HepG2 (cell line): ENCODE results near the gene ASL. TPM values are rescaled to one million over a fixed set of nuclear protein-coding genes. Genes with fewer than 3 reads are reported as not detected.

ENCODE experiments used
- ATAD3A ChIP-seq: sonication (generic); formaldehyde crosslinking; IDR thresholded peaks from 2 replicates; pipeline ENCODE4 v1.4.0; 2020; ENCODE audit warnings: missing genetic modification reagents
- CENPX ChIP-seq: sonication (generic); formaldehyde crosslinking; IDR thresholded peaks from 2 replicates; pipeline ENCODE4 v1.9.0; 2021; ENCODE audit warnings: mild to moderate bottlenecking, missing genetic modification reagents, moderate library complexity
- FOXP1 ChIP-seq, 2 experiments: fragments of 450-650 bp in 1 of 2; IDR thresholded peaks; 2 replicates each; pipeline ENCODE4 v1.6.1; 2017 to 2018; ENCODE audit warnings: antibody characterized with exemption in 1 of 2
- HNRNPL ChIP-seq: fragments of 200-400 bp; formaldehyde crosslinking; IDR thresholded peaks from 2 replicates; pipeline ENCODE4 v1.6.1; 2017; ENCODE audit warnings: mild to moderate bottlenecking, low read depth, low read length
- RARG ChIP-seq: sonication (generic); formaldehyde crosslinking; IDR thresholded peaks from 2 replicates; pipeline ENCODE4 v1.4.0; 2020; ENCODE audit warnings: low read depth, mild to moderate bottlenecking, missing genetic modification reagents
- SP4 ChIP-seq: sonication (generic); formaldehyde crosslinking; IDR thresholded peaks from 2 replicates; pipeline ENCODE4 v1.8.1; 2023; ENCODE audit warnings: mild to moderate bottlenecking, missing genetic modification reagents
- TBP ChIP-seq: sonication (generic); formaldehyde crosslinking; IDR thresholded peaks from 2 replicates; pipeline ENCODE4 v1.5.0; 2020; ENCODE audit warnings: missing genetic modification reagents
- TEAD3 ChIP-seq: optimal IDR thresholded peaks from 2 replicates; pipeline ENCODE3; 2016; ENCODE audit warnings: borderline replicate concordance
- THYN1 ChIP-seq: sonication (generic); formaldehyde crosslinking; IDR thresholded peaks from 2 replicates; pipeline ENCODE4 v1.8.1; 2023; ENCODE audit warnings: low read depth, mild to moderate bottlenecking, moderate library complexity, missing genetic modification reagents, borderline replicate concordance
- ZNF33B ChIP-seq: sonication (generic); formaldehyde crosslinking; IDR thresholded peaks from 2 replicates; pipeline ENCODE4 v1.5.1; 2020; ENCODE audit warnings: mild to moderate bottlenecking, missing genetic modification reagents
- ZNF430 ChIP-seq: sonication (generic); formaldehyde crosslinking; IDR thresholded peaks from 2 replicates; pipeline ENCODE4 v1.9.0; 2021; ENCODE audit warnings: mild to moderate bottlenecking, missing genetic modification reagents
- ZNF790 ChIP-seq: sonication (generic); formaldehyde crosslinking; IDR thresholded peaks from 2 replicates; pipeline ENCODE4 v1.8.0; 2022; ENCODE audit warnings: missing genetic modification reagents, mild to moderate bottlenecking, borderline replicate concordance
- ZSCAN20 ChIP-seq: sonication (generic); formaldehyde crosslinking; IDR thresholded peaks from 2 replicates; pipeline ENCODE4 v1.4.0; 2020; ENCODE audit warnings: missing genetic modification reagents, mild to moderate bottlenecking, borderline replicate concordance
- ZSCAN31 ChIP-seq: sonication (generic); formaldehyde crosslinking; IDR thresholded peaks from 2 replicates; pipeline ENCODE4 v1.5.0; 2020; ENCODE audit warnings: low read depth, mild to moderate bottlenecking, missing genetic modification reagents
- polyA plus RNA-seq, 8 experiments: library from polyadenylated mRNA; depleted of rRNA in 3 of 8; stranded (reverse) in 7 of 8; unstranded in 1 of 8; fragments of >200 nt; fragmentation: Illumina TruSeq in 4 of 8; extraction: Trizol in 4 of 8; gene quantifications; 2 replicates each; pipeline versions ENCODE4 v1.2.1 to v1.2.3, GENCODE V29; 2011 to 2016; ENCODE audit warnings: low read depth in 4 of 8, missing spikeins in 1 of 8, mixed read lengths in 1 of 8; ENCODE audit not compliant: insufficient read depth in 1 of 8
- total RNA-seq, 5 experiments: library from RNA; depleted of rRNA; stranded (reverse); fragments of >200 nt; fragmentation: Illumina TruSeq; extraction: Trizol; gene quantifications; 2 replicates each; pipeline ENCODE4 v1.2.3, GENCODE V29; 2016; ENCODE audit warnings: low read depth in 1 of 5
- TF ChIP-seq, protein P1 (sequence below): sonication (generic); formaldehyde crosslinking; IDR thresholded peaks from 2 replicates; pipeline ENCODE4 v1.5.0; 2020; ENCODE audit warnings: missing genetic modification reagents
- TF ChIP-seq, protein P2 (sequence below): sonication (generic); formaldehyde crosslinking; IDR thresholded peaks from 2 replicates; pipeline ENCODE4 v1.4.0; 2020; ENCODE audit warnings: missing genetic modification reagents, borderline replicate concordance
- TF ChIP-seq, protein P3 (sequence below): sonication (generic); formaldehyde crosslinking; IDR thresholded peaks from 2 replicates; pipeline ENCODE4 v1.4.0; 2020; ENCODE audit warnings: missing genetic modification reagents
- TF ChIP-seq, protein P4 (sequence below): sonication (generic); formaldehyde crosslinking; IDR thresholded peaks from 2 replicates; pipeline ENCODE4 v1.9.0; 2021; ENCODE audit warnings: missing genetic modification reagents, mild to moderate bottlenecking, borderline replicate concordance
- TF ChIP-seq, protein P5 (sequence below): sonication (generic); formaldehyde crosslinking; IDR thresholded peaks from 2 replicates; pipeline ENCODE4 v1.5.1; 2020; ENCODE audit warnings: missing genetic modification reagents, mild to moderate bottlenecking, borderline replicate concordance

Gene ASL
- total and polyA plus RNA-seq, 2 of the 13 experiments (the other 11 are each of a cell fraction or from before 2014, with no cell fraction given), result 71.4 to 96.5 TPM

DNA sequence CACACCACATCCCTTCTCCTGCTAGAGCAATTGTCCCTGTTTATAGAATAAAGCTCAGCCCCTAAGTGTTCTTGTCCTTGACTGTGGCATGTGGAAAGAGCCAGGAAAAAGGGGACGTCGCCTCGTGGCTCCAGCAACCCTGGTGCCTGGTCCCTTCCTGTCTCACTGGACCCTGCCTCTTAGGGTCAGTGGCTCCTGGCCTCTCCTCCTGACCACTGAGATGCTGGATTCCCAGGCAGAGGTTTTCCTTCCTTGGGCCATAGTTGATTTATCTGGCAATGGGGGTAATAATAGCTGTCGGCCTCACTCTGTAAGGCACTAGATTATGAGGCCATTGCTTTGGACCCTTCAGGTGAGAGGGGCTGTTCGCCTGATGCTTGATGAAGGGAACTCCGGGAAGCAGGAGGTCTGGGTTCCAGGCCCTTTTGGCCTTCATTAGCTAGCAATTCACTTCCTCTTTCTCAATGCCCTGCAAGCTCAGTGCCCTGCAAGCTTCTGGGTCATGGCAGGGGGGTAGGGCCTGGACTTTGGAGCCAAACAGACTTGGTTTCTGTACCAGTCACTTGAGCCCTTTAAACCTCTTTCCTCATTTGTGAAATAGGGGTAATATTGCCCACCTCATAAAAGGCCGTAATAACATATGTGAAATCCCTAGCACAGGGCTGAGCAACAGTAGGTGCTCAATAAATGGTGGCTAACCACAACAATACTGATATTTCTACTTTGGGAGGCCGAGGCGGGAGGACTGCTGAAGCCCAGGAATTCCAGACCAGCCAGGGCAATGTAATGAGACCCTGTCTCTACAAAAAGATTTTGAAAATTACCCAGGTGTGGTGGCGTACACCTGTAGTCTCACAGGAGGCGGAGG, 1.1 kb downstream of the ASL start (continued):
- TF ChIP-seq, protein P1, sequence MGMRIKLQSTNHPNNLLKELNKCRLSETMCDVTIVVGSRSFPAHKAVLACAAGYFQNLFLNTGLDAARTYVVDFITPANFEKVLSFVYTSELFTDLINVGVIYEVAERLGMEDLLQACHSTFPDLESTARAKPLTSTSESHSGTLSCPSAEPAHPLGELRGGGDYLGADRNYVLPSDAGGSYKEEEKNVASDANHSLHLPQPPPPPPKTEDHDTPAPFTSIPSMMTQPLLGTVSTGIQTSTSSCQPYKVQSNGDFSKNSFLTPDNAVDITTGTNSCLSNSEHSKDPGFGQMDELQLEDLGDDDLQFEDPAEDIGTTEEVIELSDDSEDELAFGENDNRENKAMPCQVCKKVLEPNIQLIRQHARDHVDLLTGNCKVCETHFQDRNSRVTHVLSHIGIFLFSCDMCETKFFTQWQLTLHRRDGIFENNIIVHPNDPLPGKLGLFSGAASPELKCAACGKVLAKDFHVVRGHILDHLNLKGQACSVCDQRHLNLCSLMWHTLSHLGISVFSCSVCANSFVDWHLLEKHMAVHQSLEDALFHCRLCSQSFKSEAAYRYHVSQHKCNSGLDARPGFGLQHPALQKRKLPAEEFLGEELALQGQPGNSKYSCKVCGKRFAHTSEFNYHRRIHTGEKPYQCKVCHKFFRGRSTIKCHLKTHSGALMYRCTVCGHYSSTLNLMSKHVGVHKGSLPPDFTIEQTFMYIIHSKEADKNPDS (CRISPR knock-in tag), result no peak
- TF ChIP-seq HNRNPL, result no peak
- TF ChIP-seq, protein P2, sequence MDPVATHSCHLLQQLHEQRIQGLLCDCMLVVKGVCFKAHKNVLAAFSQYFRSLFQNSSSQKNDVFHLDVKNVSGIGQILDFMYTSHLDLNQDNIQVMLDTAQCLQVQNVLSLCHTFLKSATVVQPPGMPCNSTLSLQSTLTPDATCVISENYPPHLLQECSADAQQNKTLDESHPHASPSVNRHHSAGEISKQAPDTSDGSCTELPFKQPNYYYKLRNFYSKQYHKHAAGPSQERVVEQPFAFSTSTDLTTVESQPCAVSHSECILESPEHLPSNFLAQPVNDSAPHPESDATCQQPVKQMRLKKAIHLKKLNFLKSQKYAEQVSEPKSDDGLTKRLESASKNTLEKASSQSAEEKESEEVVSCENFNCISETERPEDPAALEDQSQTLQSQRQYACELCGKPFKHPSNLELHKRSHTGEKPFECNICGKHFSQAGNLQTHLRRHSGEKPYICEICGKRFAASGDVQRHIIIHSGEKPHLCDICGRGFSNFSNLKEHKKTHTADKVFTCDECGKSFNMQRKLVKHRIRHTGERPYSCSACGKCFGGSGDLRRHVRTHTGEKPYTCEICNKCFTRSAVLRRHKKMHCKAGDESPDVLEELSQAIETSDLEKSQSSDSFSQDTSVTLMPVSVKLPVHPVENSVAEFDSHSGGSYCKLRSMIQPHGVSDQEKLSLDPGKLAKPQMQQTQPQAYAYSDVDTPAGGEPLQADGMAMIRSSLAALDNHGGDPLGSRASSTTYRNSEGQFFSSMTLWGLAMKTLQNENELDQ (CRISPR knock-in tag), result no peak
- TF ChIP-seq ZSCAN20 (CRISPR knock-in tag), result no peak
- TF ChIP-seq, protein P3, sequence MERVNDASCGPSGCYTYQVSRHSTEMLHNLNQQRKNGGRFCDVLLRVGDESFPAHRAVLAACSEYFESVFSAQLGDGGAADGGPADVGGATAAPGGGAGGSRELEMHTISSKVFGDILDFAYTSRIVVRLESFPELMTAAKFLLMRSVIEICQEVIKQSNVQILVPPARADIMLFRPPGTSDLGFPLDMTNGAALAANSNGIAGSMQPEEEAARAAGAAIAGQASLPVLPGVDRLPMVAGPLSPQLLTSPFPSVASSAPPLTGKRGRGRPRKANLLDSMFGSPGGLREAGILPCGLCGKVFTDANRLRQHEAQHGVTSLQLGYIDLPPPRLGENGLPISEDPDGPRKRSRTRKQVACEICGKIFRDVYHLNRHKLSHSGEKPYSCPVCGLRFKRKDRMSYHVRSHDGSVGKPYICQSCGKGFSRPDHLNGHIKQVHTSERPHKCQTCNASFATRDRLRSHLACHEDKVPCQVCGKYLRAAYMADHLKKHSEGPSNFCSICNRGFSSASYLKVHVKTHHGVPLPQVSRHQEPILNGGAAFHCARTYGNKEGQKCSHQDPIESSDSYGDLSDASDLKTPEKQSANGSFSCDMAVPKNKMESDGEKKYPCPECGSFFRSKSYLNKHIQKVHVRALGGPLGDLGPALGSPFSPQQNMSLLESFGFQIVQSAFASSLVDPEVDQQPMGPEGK, result peak; percentile 28; the same call in 1 of the 2 replicates
- no peak for TF ChIP-seq RARG (CRISPR knock-in tag)
- no peak for TF ChIP-seq ZNF430
- no peak for TF ChIP-seq ATAD3A (CRISPR knock-in tag)
- no peak for TF ChIP-seq SP4 (CRISPR knock-in tag)
- no peak for TF ChIP-seq ZSCAN31
- TF ChIP-seq ZNF33B, result no peak
- no peak for TF ChIP-seq FOXP1 (IDR thresholded peaks at IDR 0.05)
- peak; percentile 31; the same call in 1 of the 2 replicates for TF ChIP-seq FOXP1 (CRISPR knock-in tag; IDR thresholded peaks at IDR 0.05)
- no peak for TF ChIP-seq THYN1 (CRISPR knock-in tag)
- no peak for TF ChIP-seq CENPX (CRISPR knock-in tag)
- no peak for TF ChIP-seq TBP (CRISPR knock-in tag)
- TF ChIP-seq, protein P4, sequence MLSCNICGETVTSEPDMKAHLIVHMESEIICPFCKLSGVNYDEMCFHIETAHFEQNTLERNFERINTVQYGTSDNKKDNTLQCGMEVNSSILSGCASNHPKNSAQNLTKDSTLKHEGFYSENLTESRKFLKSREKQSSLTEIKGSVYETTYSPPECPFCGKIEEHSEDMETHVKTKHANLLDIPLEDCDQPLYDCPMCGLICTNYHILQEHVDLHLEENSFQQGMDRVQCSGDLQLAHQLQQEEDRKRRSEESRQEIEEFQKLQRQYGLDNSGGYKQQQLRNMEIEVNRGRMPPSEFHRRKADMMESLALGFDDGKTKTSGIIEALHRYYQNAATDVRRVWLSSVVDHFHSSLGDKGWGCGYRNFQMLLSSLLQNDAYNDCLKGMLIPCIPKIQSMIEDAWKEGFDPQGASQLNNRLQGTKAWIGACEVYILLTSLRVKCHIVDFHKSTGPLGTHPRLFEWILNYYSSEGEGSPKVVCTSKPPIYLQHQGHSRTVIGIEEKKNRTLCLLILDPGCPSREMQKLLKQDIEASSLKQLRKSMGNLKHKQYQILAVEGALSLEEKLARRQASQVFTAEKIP (CRISPR knock-in tag), result no peak
- TF ChIP-seq, protein P5, sequence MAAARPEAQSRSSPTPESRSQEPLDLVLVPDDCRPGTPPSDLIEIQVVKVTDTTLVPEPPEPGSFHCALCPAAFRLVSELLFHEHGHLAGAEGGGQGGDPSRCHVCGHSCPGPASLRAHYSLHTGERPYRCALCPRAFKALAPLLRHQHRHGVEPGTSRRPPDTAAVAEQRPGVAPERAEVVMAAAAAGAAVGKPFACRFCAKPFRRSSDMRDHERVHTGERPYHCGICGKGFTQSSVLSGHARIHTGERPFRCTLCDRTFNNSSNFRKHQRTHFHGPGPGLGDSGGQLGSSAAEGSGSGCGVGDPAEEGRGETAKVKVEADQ, result no peak
- no peak for TF ChIP-seq TEAD3
- no peak for TF ChIP-seq ZNF790 (CRISPR knock-in tag)
